MM.1S (cell line): ENCODE data around the gene CDH6.

Experiments used
- EZH2phosphoT487 ChIP-seq: fragments of 300-600 bp; sonication (generic); IDR thresholded peaks from 2 replicates; pipeline ENCODE4 v1.6.1; 2018; ENCODE audit warnings: antibody characterized with exemption, low read length
- TF ChIP-seq, protein P1 (sequence below): fragments of 300-600 bp; sonication (generic); IDR thresholded peaks from 2 replicates; pipeline ENCODE4 v1.5.1; 2016; ENCODE audit warnings: antibody characterized with exemption, low read length, mixed read lengths

- no peak for TF ChIP-seq EZH2phosphoT487
- TF ChIP-seq, protein P1, sequence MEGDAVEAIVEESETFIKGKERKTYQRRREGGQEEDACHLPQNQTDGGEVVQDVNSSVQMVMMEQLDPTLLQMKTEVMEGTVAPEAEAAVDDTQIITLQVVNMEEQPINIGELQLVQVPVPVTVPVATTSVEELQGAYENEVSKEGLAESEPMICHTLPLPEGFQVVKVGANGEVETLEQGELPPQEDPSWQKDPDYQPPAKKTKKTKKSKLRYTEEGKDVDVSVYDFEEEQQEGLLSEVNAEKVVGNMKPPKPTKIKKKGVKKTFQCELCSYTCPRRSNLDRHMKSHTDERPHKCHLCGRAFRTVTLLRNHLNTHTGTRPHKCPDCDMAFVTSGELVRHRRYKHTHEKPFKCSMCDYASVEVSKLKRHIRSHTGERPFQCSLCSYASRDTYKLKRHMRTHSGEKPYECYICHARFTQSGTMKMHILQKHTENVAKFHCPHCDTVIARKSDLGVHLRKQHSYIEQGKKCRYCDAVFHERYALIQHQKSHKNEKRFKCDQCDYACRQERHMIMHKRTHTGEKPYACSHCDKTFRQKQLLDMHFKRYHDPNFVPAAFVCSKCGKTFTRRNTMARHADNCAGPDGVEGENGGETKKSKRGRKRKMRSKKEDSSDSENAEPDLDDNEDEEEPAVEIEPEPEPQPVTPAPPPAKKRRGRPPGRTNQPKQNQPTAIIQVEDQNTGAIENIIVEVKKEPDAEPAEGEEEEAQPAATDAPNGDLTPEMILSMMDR: no peak
Measured at GRCh38 chr5:31372124-31372523, 178.6 kb downstream of the CDH6 start.
